ENCODE measurements around the gene HNRNPA2B1. TPM values are rescaled to one million over a fixed set of nuclear protein-coding genes. Genes with fewer than 3 reads are reported as not detected.

The HNRNPA2B1 gene
- total and polyA plus RNA-seq, 2 of the 8 experiments (the other 6 are each of a cell fraction or from before 2014, with no cell fraction given): 276 to 1,255 TPM

DNA sequence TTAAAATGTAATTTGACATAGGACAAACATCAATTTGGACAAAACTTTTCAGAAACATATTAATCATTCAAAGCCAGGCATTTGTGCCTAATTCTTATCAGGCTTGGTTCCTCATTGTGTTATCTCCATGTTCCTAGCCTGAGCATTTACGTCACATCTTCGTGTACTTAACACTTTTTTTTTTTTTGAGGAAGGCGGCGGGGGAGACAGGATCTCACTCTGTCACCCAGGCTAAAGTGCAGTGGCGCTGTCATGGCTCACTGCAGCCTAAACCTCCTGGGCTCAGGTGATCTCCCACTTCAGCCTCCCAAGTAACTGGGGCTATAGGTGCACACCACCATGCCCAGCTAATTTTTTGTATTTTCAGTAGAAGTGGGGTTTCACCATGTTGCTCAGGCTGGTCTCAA is 19.8 kb downstream of the HNRNPA2B1 start (continued):
- TF ChIP-seq RNF2 (IDR thresholded peaks at IDR 0.05; ENCODE audit: borderline replicate concordance, low read depth, low read length, missing control alignments, poor library complexity, severe bottlenecking) (no peak), POU5F1 (IDR thresholded peaks at IDR 0.05; ENCODE audit: low read depth, low read length) (no peak), CTBP2 (IDR thresholded peaks at IDR 0.05; ENCODE audit: borderline replicate concordance, insufficient read depth, insufficient read length, low read length) (no peak), FOSL1 (IDR thresholded peaks at IDR 0.05; ENCODE audit: insufficient read depth, low read depth, low read length) (no peak), TCF12 (IDR thresholded peaks at IDR 0.05; ENCODE audit: low read depth, low read length) (no peak), HDAC2 (IDR thresholded peaks at IDR 0.05; ENCODE audit: borderline replicate concordance in 1 of 2, low read depth in 2 of 2, low read length in 2 of 2) (no peak)

All from H1 (cell line).